Endothelial cell of umbilical vein (primary cell): Measurements from ENCODE around the gene TRIM34. TPM values are rescaled to one million over a fixed set of nuclear protein-coding genes. Genes with fewer than 3 reads are reported as not detected.
A peak's percentile ranks its signal among the peaks of the same experiment; 100 is the strongest.

Source experiments
- BruUV-seq: library from RNA; stranded (reverse); fragments of 400-500 nt; replicated peaks from 2 replicates; lab custom pipeline; 2021; lab: Mats Ljungman, UMichigan
- CTCF ChIA-PET: fragments of 300-600, 350-600 bp; sonication (Branson Sonifier 250); formaldehyde crosslinking; loops from one replicate; lab custom pipeline; 2021; ENCODE audit warnings: antibody characterized with exemption, inconsistent platforms; lab: Charles Lee
- POLR2A ChIA-PET: fragments of 300-600, 350-600 bp; sonication (Branson Sonifier 250); formaldehyde crosslinking; loops from one replicate; lab custom pipeline; 2021; ENCODE audit warnings: antibody characterized with exemption, inconsistent platforms; lab: Charles Lee
- DNase-seq: peaks from one replicate; pipeline ENCODE4 v3.0.0-alpha.2; 2011; ENCODE audit warnings: low read depth, low spot score
- FAIRE-seq: peaks from 2 replicates; lab custom pipeline; 2011; peaks lifted over from hg19 to GRCh38; lab: Jason Lieb, UNC
- H2AFZ ChIP-seq: 2 replicates; pipeline ENCODE4 v1.6.0; 2012; ENCODE audit warnings: low read depth, low read length, control low read depth, inconsistent platforms
- H3K27ac ChIP-seq: 2 replicates; pipeline ENCODE4 v1.5.1; 2011; ENCODE audit warnings: low read depth, mild to moderate bottlenecking, control low read depth, low read length, moderate library complexity; ENCODE audit not compliant: insufficient read depth
- H3K27me3 ChIP-seq, 2 experiments: 2 replicates each; pipeline versions ENCODE4 v1.6.0 to v1.6.1; 2011; ENCODE audit warnings: low read length in 2 of 2, mixed read lengths in 1 of 2; ENCODE audit not compliant: control insufficient read depth in 2 of 2, insufficient read depth in 2 of 2
- H3K36me3 ChIP-seq, 2 experiments: 2 replicates in 1 of 2; 3 replicates in 1 of 2; pipeline ENCODE4 v1.5.1; 2011; ENCODE audit warnings: low read length in 2 of 2, mild to moderate bottlenecking in 1 of 2, moderate library complexity in 1 of 2; ENCODE audit not compliant: control insufficient read depth in 2 of 2, insufficient read depth in 2 of 2; ENCODE audit errors: extremely low read depth in 1 of 2
- H3K4me1 ChIP-seq: 3 replicates; pipeline ENCODE4 v1.5.1; 2011; ENCODE audit warnings: mild to moderate bottlenecking, low read length; ENCODE audit not compliant: control insufficient read depth, insufficient read depth; ENCODE audit errors: extremely low read depth
- H3K4me2 ChIP-seq: 2 replicates; pipeline ENCODE4 v1.6.1; 2011; ENCODE audit warnings: low read length, control low read depth, mixed read lengths; ENCODE audit not compliant: insufficient read depth
- H3K4me3 ChIP-seq, 3 experiments: fragments of 200-600 bp in 1 of 3; sonication (generic), shearing (Covaris generic) in 1 of 3; replicated peaks in 1 of 3; 2 replicates each; pipeline ENCODE4 v1.5.1; 2011 to 2016; ENCODE audit warnings: control low read depth in 3 of 3, low read length in 3 of 3, mild to moderate bottlenecking in 2 of 3, inconsistent platforms in 1 of 3, low read depth in 1 of 3, moderate library complexity in 1 of 3; ENCODE audit not compliant: insufficient read depth in 1 of 3
- H3K79me2 ChIP-seq: 2 replicates; pipeline ENCODE4 v1.6.0; 2012; ENCODE audit warnings: low read length, inconsistent platforms; ENCODE audit not compliant: control insufficient read depth, insufficient read depth
- H3K9ac ChIP-seq: replicated peaks from 2 replicates; pipeline ENCODE3; 2011; ENCODE audit warnings: low read length, control low read depth; ENCODE audit not compliant: insufficient read depth; ENCODE audit errors: extremely low read depth
- H3K9me1 ChIP-seq: replicated peaks from 3 replicates; pipeline ENCODE4 v1.6.0; 2011; ENCODE audit warnings: mild to moderate bottlenecking, low read length; ENCODE audit not compliant: control insufficient read depth, insufficient read depth; ENCODE audit errors: extremely low read depth
- H3K9me3 ChIP-seq: replicated peaks from 2 replicates; pipeline ENCODE4 v1.5.1; 2012; ENCODE audit warnings: low read length, inconsistent platforms; ENCODE audit not compliant: control insufficient read depth, insufficient read depth
- H4K20me1 ChIP-seq: replicated peaks from 2 replicates; pipeline ENCODE3; 2011; ENCODE audit warnings: mild to moderate bottlenecking, low read length; ENCODE audit not compliant: control insufficient read depth, insufficient read depth; ENCODE audit errors: extremely low read depth
- EZH2 ChIP-seq: IDR thresholded peaks from 2 replicates; pipeline ENCODE4 v1.6.1; 2012; ENCODE audit warnings: borderline replicate concordance, low read depth, mild to moderate bottlenecking, moderate library complexity, low read length, inconsistent platforms; ENCODE audit not compliant: severe bottlenecking
- FOS ChIP-seq: IDR thresholded peaks from 2 replicates; pipeline ENCODE4 v1.6.1; 2011; ENCODE audit warnings: mild to moderate bottlenecking, low read length, moderate library complexity, borderline replicate concordance; ENCODE audit not compliant: insufficient read depth
- GATA2 ChIP-seq: IDR thresholded peaks from 2 replicates; pipeline ENCODE4 v1.7.0; 2011; ENCODE audit warnings: low read depth, mild to moderate bottlenecking, moderate library complexity, mixed read lengths, low read length; ENCODE audit not compliant: insufficient read length, insufficient read depth
- JUN ChIP-seq: IDR thresholded peaks from 2 replicates; pipeline ENCODE4 v1.6.1; 2011; ENCODE audit warnings: borderline replicate concordance, low read depth; ENCODE audit not compliant: insufficient read length, insufficient read depth
- MAX ChIP-seq: IDR thresholded peaks from 2 replicates; pipeline ENCODE4 v1.6.1; 2011; ENCODE audit not compliant: insufficient read depth, insufficient read length
- MYC ChIP-seq: IDR thresholded peaks from one replicate; pipeline ENCODE4 v1.6.1; 2011; ENCODE audit warnings: mild to moderate bottlenecking, low read depth, low read length
- POLR2A ChIP-seq: IDR thresholded peaks from 2 replicates; pipeline ENCODE4 v1.6.1; 2012; ENCODE audit warnings: low read depth, mild to moderate bottlenecking, control low read depth, low read length
- POLR2AphosphoS5 ChIP-seq: IDR thresholded peaks from 2 replicates; pipeline ENCODE4 v1.6.1; 2012; ENCODE audit warnings: low read depth, mild to moderate bottlenecking, control low read depth, low read length, moderate library complexity; ENCODE audit not compliant: insufficient read depth
- dilution Hi-C: fragments of 300-500 bp; cut with MboI; formaldehyde crosslinking; loops from one replicate; pipeline ENCODE4 v1.15.0; 2019; ENCODE audit warnings: low sequenced_read_pairs; ENCODE audit not compliant: extremely low pct_ligation_motif_present
- intact Hi-C: fragments of 100-400 bp; cut with micrococcal nuclease; formaldehyde crosslinking; loops from one replicate; pipeline ENCODE4 v1.10.0; 2022
- polyA plus RNA-seq, 4 experiments: library from polyadenylated mRNA; depleted of rRNA in 3 of 4; stranded (reverse) in 3 of 4; unstranded in 1 of 4; fragments of >200 nt; gene quantifications; 2 replicates each; pipeline versions ENCODE4 v1.2.1 to v1.2.3, GENCODE V29; 2011 to 2012; ENCODE audit warnings: missing spikeins in 1 of 4
- total RNA-seq: library from RNA; stranded (reverse); gene quantifications from 2 replicates; pipeline ENCODE4 v1.2.3, GENCODE V29; 2021
- TF ChIP-seq, protein P1 (sequence below), 2 donors: IDR thresholded peaks; 1 replicate in 1 of 2; 2 replicates in 1 of 2; pipeline ENCODE4 v1.5.1; 2011; ENCODE audit warnings: low read length in 2 of 2, mild to moderate bottlenecking in 2 of 2, moderate library complexity in 2 of 2, control low read depth in 1 of 2, inconsistent platforms in 1 of 2, low read depth in 1 of 2; ENCODE audit not compliant: insufficient read depth in 1 of 2; ENCODE audit errors: extremely low read depth in 1 of 2

Gene TRIM34
- total and polyA plus RNA-seq, 2 donors (not counting 3 experiments of a cell fraction or from before 2014, with no cell fraction given) = 6.7 to 14.6 TPM

- DNase-seq = peak; percentile 99
- Histone ChIP-seq H3K9ac (peak within 1 kb of the TSS; percentile 100), H3K4me2 (peak within 1 kb of the TSS; percentile 88), H3K4me3 (peak within 1 kb of the TSS; percentile 38 to 94 (median 62)), H3K27ac (peak within 1 kb of the TSS; percentile 98), H3K79me2 (peaks cover 36% of the 10 kb centered on the region), H3K27me3 (no peaks in the 10 kb centered on the region), H4K20me1 (peaks cover 3% of the 10 kb centered on the region), H2AFZ (peak within 1 kb of the TSS; percentile 60), H3K9me1 (no peaks in the 10 kb centered on the region), H3K9me3 (no peaks in the 10 kb centered on the region), H3K4me1 (peaks cover 17% of the 10 kb centered on the region), H3K36me3 (peaks cover 0 to 2% of the 10 kb centered on the region in 2 experiments)
- TF ChIP-seq MAX (no peak), GATA2 (peak; percentile 45), FOS (peak; percentile 79), JUN (peak; percentile 56), MYC (no peak), POLR2A (peak; percentile 97), EZH2 (no peak), POLR2AphosphoS5 (peak; percentile 78)
- TF ChIP-seq, protein P1, sequence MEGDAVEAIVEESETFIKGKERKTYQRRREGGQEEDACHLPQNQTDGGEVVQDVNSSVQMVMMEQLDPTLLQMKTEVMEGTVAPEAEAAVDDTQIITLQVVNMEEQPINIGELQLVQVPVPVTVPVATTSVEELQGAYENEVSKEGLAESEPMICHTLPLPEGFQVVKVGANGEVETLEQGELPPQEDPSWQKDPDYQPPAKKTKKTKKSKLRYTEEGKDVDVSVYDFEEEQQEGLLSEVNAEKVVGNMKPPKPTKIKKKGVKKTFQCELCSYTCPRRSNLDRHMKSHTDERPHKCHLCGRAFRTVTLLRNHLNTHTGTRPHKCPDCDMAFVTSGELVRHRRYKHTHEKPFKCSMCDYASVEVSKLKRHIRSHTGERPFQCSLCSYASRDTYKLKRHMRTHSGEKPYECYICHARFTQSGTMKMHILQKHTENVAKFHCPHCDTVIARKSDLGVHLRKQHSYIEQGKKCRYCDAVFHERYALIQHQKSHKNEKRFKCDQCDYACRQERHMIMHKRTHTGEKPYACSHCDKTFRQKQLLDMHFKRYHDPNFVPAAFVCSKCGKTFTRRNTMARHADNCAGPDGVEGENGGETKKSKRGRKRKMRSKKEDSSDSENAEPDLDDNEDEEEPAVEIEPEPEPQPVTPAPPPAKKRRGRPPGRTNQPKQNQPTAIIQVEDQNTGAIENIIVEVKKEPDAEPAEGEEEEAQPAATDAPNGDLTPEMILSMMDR (IDR thresholded peaks at IDR 0.05; ENCODE audit: extremely low read depth in 1 of 2, insufficient read depth in 1 of 2, low read depth in 1 of 2, low read length in 2 of 2) = peak; percentile 57 to 67
- dilution Hi-C loops (no loop called here), intact Hi-C loops (loop anchor here (1.0 to 5.0 kb wide), 5 partner anchors 27 to 637 kb away; partner anchors contain the start of genes CAVIN3 and OR52N2)
- FAIRE-seq = peak; percentile 99
- ChIA-PET POLR2A (interaction anchor here (0.5 to 2.3 kb wide), 4 partner anchors 14 to 65 kb away, joined by 3 to 6 read pairs (median 4); no protein-coding TSS in a partner anchor), CTCF (interaction anchor here (0.6 to 1.9 kb wide), 18 partner anchors 8 to 678 kb away, joined by 3 to 15 read pairs (median 4); partner anchors contain the start of gene OR52N2)
- no TSS peak for BruUV-seq
Measured at GRCh38 chr11:5684646-5685362, 60.0 kb downstream of the TRIM34 start, which contains the start of gene TRIM5. TSS of gene TRIM5 (minus strand) at chr11:5685074. CDS start at chr11:5680177, 4,897 bp downstream.
